Chondrocyte (in vitro differentiated cells): ENCODE measurements around the gene SLC25A38. TPM values are rescaled to one million over a fixed set of nuclear protein-coding genes. Genes with fewer than 3 reads are reported as not detected.

Source experiments
- DNase-seq: peaks from one replicate; pipeline ENCODE4 v3.0.0; 2021; ENCODE audit warnings: mixed read lengths, low spot score
- H3K27ac Mint-ChIP-seq: one replicate; pipeline ENCODE4 v1.8.0; 2021; ENCODE audit warnings: mild to moderate bottlenecking, moderate library complexity, mixed read lengths; ENCODE audit not compliant: unreplicated experiment
- H3K27me3 Mint-ChIP-seq: 2 replicates; pipeline ENCODE4 v1.8.0; 2021; ENCODE audit warnings: low read depth, mixed read lengths
- H3K36me3 Mint-ChIP-seq: 2 replicates; pipeline ENCODE4 v1.8.0; 2021; ENCODE audit warnings: low read depth, mixed read lengths
- H3K4me1 Mint-ChIP-seq: 2 replicates; pipeline ENCODE4 v1.8.0; 2021; ENCODE audit warnings: low read depth, mild to moderate bottlenecking, mixed read lengths
- H3K4me3 Mint-ChIP-seq: one replicate; pipeline ENCODE4 v1.8.0; 2021; ENCODE audit warnings: mild to moderate bottlenecking, moderate library complexity, mixed read lengths; ENCODE audit not compliant: unreplicated experiment
- H3K9me3 Mint-ChIP-seq: 2 replicates; pipeline ENCODE4 v1.8.0; 2021; ENCODE audit warnings: low read depth, mixed read lengths
- CTCF ChIP-seq: fragments of 200-600 bp; sonication (generic); IDR thresholded peaks from 2 replicates; pipeline ENCODE4 v1.5.0; 2021; ENCODE audit warnings: antibody characterized with exemption, mild to moderate bottlenecking, moderate library complexity
- total RNA-seq: library from RNA; stranded (reverse); gene quantifications from 3 replicates; pipeline ENCODE4 v1.2.1, GENCODE V29; 2021

The SLC25A38 gene
- total RNA-seq, 1 donor from 2014 or later, result 26.5 TPM

DNA sequence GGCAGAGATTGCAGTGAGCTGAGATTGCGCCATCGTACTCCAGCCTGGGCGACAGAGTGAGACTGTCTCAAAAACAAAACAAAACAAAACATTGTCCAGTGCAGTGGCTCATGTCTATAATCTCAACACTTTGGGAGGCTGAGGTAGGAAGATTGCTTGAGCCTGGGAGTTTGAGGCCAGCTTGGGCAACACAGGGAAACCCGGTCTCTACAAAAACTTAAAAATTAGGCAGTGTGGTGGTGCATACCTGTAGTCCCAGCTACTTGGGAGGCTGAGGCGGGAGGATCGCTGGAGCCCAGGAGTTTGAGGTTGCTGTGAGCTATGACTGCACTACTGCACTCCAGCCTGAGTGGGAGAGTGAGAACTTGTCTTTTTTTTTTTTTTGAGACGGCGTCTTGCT lies 57.1 kb downstream of the SLC25A38 start:
- no peak overlapping the region for H3K4me3 Mint-ChIP-seq
- no peak for DNase-seq
- H3K27me3 Mint-ChIP-seq, result peaks cover 13% of the 10 kb centered on the region
- H3K4me1 Mint-ChIP-seq, result no peaks in the 10 kb centered on the region
- H3K27ac Mint-ChIP-seq, result no peak overlapping the region
- H3K9me3 Mint-ChIP-seq, result no peaks in the 10 kb centered on the region
- H3K36me3 Mint-ChIP-seq, result no peaks in the 10 kb centered on the region
- no peak for TF ChIP-seq CTCF

DNA sequence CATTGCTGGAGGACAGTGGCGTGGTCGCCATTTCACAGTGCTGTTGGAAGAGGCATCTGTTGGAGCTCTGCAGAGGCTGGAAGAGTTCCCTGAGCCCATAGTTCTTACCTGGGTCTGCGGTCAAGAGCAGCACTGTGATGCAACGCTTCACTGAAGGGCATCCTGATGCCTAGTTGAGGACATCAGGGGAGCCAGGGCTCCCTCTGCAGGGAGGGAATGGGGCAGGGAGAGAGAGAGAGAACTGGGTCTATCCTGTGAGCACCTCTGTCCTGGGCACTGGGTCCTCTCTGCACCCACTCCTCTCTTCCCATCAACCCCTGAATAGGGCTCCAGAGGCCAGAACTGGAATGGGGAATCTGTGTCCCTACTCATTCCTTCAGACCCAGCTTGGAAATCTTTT lies 60.4 kb downstream of the SLC25A38 start:
- Mint-ChIP-seq H3K9me3 (no peaks in the 10 kb centered on the region), H3K36me3 (no peaks in the 10 kb centered on the region), H3K4me3 (no peak overlapping the region), H3K27me3 (peaks cover 16% of the 10 kb centered on the region), H3K4me1 (peaks cover 4% of the 10 kb centered on the region), H3K27ac (no peak overlapping the region)
- no peak for TF ChIP-seq CTCF
- no peak for DNase-seq

GRCh38 chr3:39445927-39446326 lies 62.8 kb downstream of the SLC25A38 start:
- no peak overlapping the region for H3K27ac Mint-ChIP-seq
- peaks cover 4% of the 10 kb centered on the region for H3K4me1 Mint-ChIP-seq
- H3K4me3 Mint-ChIP-seq, result no peak overlapping the region
- no peak for TF ChIP-seq CTCF
- H3K9me3 Mint-ChIP-seq, result no peaks in the 10 kb centered on the region
- H3K27me3 Mint-ChIP-seq, result peaks cover 17% of the 10 kb centered on the region
- no peaks in the 10 kb centered on the region for H3K36me3 Mint-ChIP-seq
- no peak for DNase-seq

- Mint-ChIP-seq H3K36me3 (no peaks in the 10 kb centered on the region), H3K27me3 (peaks cover 19% of the 10 kb centered on the region), H3K9me3 (no peaks in the 10 kb centered on the region), H3K4me3 (no peak overlapping the region), H3K4me1 (peaks cover 4% of the 10 kb centered on the region), H3K27ac (no peak overlapping the region)
- no peak for DNase-seq
- no peak for TF ChIP-seq CTCF
Observed at GRCh38 chr3:39446444-39446843, 63.3 kb downstream of the SLC25A38 start.

Other genes starting within 250 kb of the SLC25A38 start
- gene CSRNP1, start 229.8 kb upstream of the SLC25A38 start, total RNA-seq, result 15.2 to 22.3 TPM (median 21.2 TPM) in 3 replicates
- 0.10 TPM in 2 of 3 replicates, not detected in the other for gene XIRP1, start 190.8 kb upstream of the SLC25A38 start, total RNA-seq
- gene CX3CR1, start 103.3 kb upstream of the SLC25A38 start, total RNA-seq, result 0.12 TPM in 1 of 3 replicates, not detected in the others
- not detected in 3 replicates for gene CCR8, start 53.7 kb upstream of the SLC25A38 start, total RNA-seq
- gene RPSA, start 23.4 kb downstream of the SLC25A38 start, total RNA-seq, result 714 to 870 TPM (median 723 TPM) in 3 replicates
- not detected in 3 replicates for gene MOBP, start 84.3 kb downstream of the SLC25A38 start, total RNA-seq